Testis (tissue), 3 donors: ENCODE results near the gene CACNA1C. TPM values are rescaled to one million over a fixed set of nuclear protein-coding genes. Genes with fewer than 3 reads are reported as not detected.

Experiments
- DNase-seq: peaks from one replicate; pipeline ENCODE4 v3.0.0-alpha.2; 2019
- H3K27ac ChIP-seq, 2 donors: fragments of 200-600 bp; sonication (generic); one replicate each; pipeline ENCODE4 v1.5.1; 2019
- H3K27me3 ChIP-seq: fragments of 200-600 bp; sonication (generic); one replicate; pipeline ENCODE4 v1.5.1; 2019
- H3K36me3 ChIP-seq: fragments of 200-600 bp; sonication (generic); one replicate; pipeline ENCODE4 v1.5.1; 2017; ENCODE audit warnings: low read depth; ENCODE audit errors: missing control alignments
- H3K4me1 ChIP-seq: fragments of 200-600 bp; sonication (generic); one replicate; pipeline ENCODE4 v1.5.1; 2019
- H3K4me3 ChIP-seq, 2 donors: fragments of 200-600 bp; sonication (generic); one replicate each; pipeline ENCODE4 v1.5.1; 2017 to 2019
- H3K9me3 ChIP-seq: fragments of 200-600 bp; sonication (generic); one replicate; pipeline ENCODE4 v1.5.1; 2017
- CTCF ChIP-seq, 3 experiments: fragments of 450-650 bp in 2 of 3; fragments of 200-600 bp in 1 of 3; sonication (generic) in 1 of 3; IDR thresholded peaks; one replicate each; pipeline ENCODE4 v1.5.1; 2016 to 2019; ENCODE audit warnings: antibody characterized with exemption in 3 of 3, mild to moderate bottlenecking in 2 of 3, moderate library complexity in 1 of 3
- POLR2A ChIP-seq: fragments of 450-650 bp; IDR thresholded peaks from one replicate; pipeline ENCODE4 v1.6.1; 2017; ENCODE audit warnings: antibody characterized with exemption, mild to moderate bottlenecking, moderate library complexity
- WGBS, 2 donors: methylation state at CpG; one replicate each; pipeline ENCODE4 v1.1.5; 2018; 5-methylcytosine and 5-hydroxymethylcytosine counted together
- intact Hi-C: fragments of 100-400 bp; cut with DNase I; formaldehyde crosslinking; loops from one replicate; pipeline ENCODE4 v1.15.1; 2023; ENCODE audit warnings: low total_unique reads
- polyA plus RNA-seq: library from polyadenylated mRNA; stranded (reverse); fragments of 350-450 nt; fragmentation: Illumina TruSeq; extraction: RNeasy Lipid Tissue Mini Kit (QIAGEN cat#74804); gene quantifications from one replicate; pipeline ENCODE4 v1.2.3, GENCODE V29; 2014; ENCODE audit warnings: low read depth, low replicate concordance; ENCODE audit not compliant: insufficient read depth
- total RNA-seq, 2 donors: library from RNA; depleted of rRNA; stranded (reverse); fragments of >200 nt; gene quantifications; one replicate each; pipeline ENCODE4 v1.2.3, GENCODE V29; 2016

CACNA1C gene
- total and polyA plus RNA-seq, 3 donors from 2014 or later: 20.3 to 36.8 (median 32.0) TPM

- Histone ChIP-seq H3K27me3 (no peaks in the 10 kb centered on the region), H3K4me3 (no peak overlapping the region), H3K9me3 (no peaks in the 10 kb centered on the region), H3K4me1 (no peaks in the 10 kb centered on the region), H3K36me3 (no peaks in the 10 kb centered on the region), H3K27ac (no peak overlapping the region)
- TF ChIP-seq CTCF (IDR thresholded peaks at IDR 0.05) (no peak), POLR2A (no peak)
- intact Hi-C loops: no loop called here
- 94 to 96% methylated on average over 5 of the region's 5 CpGs for WGBS, 2 donors
- DNase-seq: no peak
Observed at GRCh38 chr12:2355604-2356003, 302.8 kb downstream of the CACNA1C start.

DNA sequence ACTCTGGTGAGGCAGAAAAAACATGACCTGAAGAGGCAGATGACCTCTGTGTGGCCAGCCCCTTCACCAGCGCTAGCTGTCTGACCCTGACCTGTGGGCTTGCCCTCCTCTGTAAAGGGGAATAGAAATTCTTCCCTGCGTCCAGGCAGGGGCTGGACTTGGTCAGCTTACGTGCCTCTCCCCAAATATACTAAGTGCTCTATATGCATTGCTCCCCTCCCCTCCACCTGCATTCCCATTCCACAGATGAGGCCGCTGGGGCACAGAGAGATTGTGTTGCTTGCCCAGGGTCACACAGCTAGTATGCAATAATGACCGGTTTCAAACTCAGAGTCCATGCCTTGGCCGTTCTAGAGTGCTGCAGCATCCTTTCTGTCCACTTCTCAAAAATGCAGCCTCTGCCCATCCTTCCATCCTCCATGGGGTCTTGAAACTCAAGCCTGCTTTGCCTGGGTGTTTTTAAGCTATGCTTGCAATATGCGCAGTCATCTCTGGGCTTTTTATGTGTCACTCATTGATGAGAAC, 303.9 kb downstream of the CACNA1C start:
- no peaks in the 10 kb centered on the region for H3K36me3 ChIP-seq
- H3K9me3 ChIP-seq: no peaks in the 10 kb centered on the region
- no peak overlapping the region for H3K27ac ChIP-seq
- intact Hi-C loops: no loop called here
- H3K4me3 ChIP-seq: no peak overlapping the region
- WGBS, 2 donors: 84 to 93% methylated on average over 4 to 7 of the region's 7 CpGs
- H3K4me1 ChIP-seq: no peaks in the 10 kb centered on the region
- no peaks in the 10 kb centered on the region for H3K27me3 ChIP-seq
- TF ChIP-seq CTCF (IDR thresholded peaks at IDR 0.05) (no peak), POLR2A (no peak)
- no peak for DNase-seq

GRCh38 chr12:2358986-2359658, 306.3 kb downstream of the CACNA1C start:
- no peaks in the 10 kb centered on the region for H3K4me1 ChIP-seq
- intact Hi-C loops: no loop called here

DNA sequence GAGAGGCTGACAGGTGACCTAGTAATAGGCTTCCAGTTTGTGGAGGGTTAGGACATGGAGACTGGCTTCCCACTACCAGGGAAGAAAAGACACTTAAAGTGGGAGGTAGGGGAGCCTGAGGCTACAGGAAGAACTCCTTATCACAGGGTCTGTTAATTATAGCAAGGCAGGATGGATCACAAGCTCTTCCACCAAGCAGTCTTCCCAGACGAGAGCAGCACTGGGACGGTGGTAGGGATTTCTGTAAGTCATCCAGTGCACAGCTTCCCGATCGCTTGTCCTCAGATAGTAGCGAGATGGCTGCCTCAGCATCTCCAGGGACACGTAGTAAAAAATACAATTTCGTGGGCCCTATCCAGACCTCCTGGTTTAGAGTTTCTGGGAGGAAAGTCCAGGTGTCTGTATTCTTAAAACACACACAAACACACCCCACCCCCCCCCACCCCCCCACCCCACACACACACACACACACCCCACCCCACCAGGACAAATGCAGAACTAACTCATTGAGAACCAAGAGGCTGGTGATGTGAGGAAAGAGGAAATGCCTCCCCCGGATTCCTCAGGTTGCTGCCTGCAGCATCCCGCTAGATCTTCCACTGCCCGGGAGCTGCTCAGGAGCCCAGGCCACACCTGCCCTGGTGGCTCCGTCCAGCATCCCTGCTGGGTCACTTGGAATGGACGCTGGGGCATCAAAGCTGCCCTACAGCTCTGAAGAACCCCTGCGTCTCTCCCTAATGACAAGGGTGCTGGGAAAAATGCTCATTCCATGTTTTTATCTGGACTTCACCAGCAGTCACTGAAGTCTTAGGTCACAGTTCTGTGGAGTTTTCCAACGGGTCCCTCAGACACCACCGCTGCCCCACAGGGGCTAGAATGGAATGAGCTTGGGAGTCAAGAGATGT, 307.2 kb downstream of the CACNA1C start:
- no peaks in the 10 kb centered on the region for H3K27me3 ChIP-seq

More at GRCh38 chr12:2358986-2359658, 306.3 kb downstream of the CACNA1C start:
- TF ChIP-seq CTCF (IDR thresholded peaks at IDR 0.05) (no peak), POLR2A (no peak)
- Histone ChIP-seq H3K4me3 (no peak overlapping the region), H3K36me3 (no peaks in the 10 kb centered on the region), H3K9me3 (no peaks in the 10 kb centered on the region), H3K27me3 (no peaks in the 10 kb centered on the region), H3K27ac (no peak overlapping the region)
- DNase-seq: no peak
- WGBS, 2 donors: 54 to 66% methylated on average over 8 of the region's 8 CpGs

More for the DNA sequence above, 307.2 kb downstream of the CACNA1C start:
- TF ChIP-seq CTCF (IDR thresholded peaks at IDR 0.05) (no peak), POLR2A (no peak)
- H3K4me3 ChIP-seq: no peak overlapping the region
- no peaks in the 10 kb centered on the region for H3K9me3 ChIP-seq
- no peak for DNase-seq
- WGBS, 2 donors: 72 to 79% methylated on average over 8 to 15 of the region's 15 CpGs
- no peaks in the 10 kb centered on the region for H3K4me1 ChIP-seq
- H3K27ac ChIP-seq: no peak overlapping the region
- H3K36me3 ChIP-seq: no peaks in the 10 kb centered on the region
- intact Hi-C loops: no loop called here
